Heart right ventricle (tissue), 16 donors: ENCODE results near the gene LRRC8E. TPM values are rescaled to one million over a fixed set of nuclear protein-coding genes. Genes with fewer than 3 reads are reported as not detected.

Experiments used
- ATAC-seq, 8 donors: fragments of 200-7000 bp; cut with Tn5 transposase; one replicate each; pipeline ENCODE4 v1.9.1; 2020; ENCODE audit warnings: mild to moderate bottlenecking in 8 of 8, moderate library complexity in 8 of 8, moderate number of reproducible peaks in 1 of 8
- DNase-seq, 2 donors: peaks; one replicate each; pipeline ENCODE4 v3.0.0-alpha.2; 2020
- H3K27ac ChIP-seq, 10 donors: fragments of 200-600 bp; sonication (generic) in 2 of 10; one replicate each; pipeline versions ENCODE4 v1.5.0 to v1.8.0; 2020 to 2022; ENCODE audit warnings: mild to moderate bottlenecking in 3 of 10
- H3K27me3 ChIP-seq, 7 donors: fragments of 200-600 bp; one replicate each; pipeline ENCODE4 v1.8.0; 2021 to 2022; ENCODE audit warnings: mild to moderate bottlenecking in 2 of 7
- H3K36me3 ChIP-seq, 9 donors: fragments of 200-600 bp; sonication (generic) in 1 of 9; one replicate each; pipeline versions ENCODE4 v1.5.0 to v1.8.0; 2020 to 2022; ENCODE audit warnings: mild to moderate bottlenecking in 2 of 9
- H3K4me1 ChIP-seq, 9 donors: fragments of 200-600 bp; sonication (generic) in 1 of 9; one replicate each; pipeline versions ENCODE4 v1.5.0 to v1.8.0; 2020 to 2022; ENCODE audit warnings: mild to moderate bottlenecking in 4 of 9
- H3K4me3 ChIP-seq, 10 donors: fragments of 200-600 bp; sonication (generic) in 2 of 10; one replicate each; pipeline versions ENCODE4 v1.5.0 to v1.8.0; 2020 to 2022; ENCODE audit warnings: mild to moderate bottlenecking in 7 of 10, moderate library complexity in 2 of 10
- H3K9me3 ChIP-seq, 11 donors: fragments of 200-600 bp in 10 of 11; sonication (generic) in 2 of 11; one replicate each; pipeline versions ENCODE4 v1.5.0 to v1.8.0; 2013 to 2022; ENCODE audit warnings: mild to moderate bottlenecking in 2 of 11, control low read depth in 1 of 11, moderate library complexity in 1 of 11
- CTCF ChIP-seq, 9 donors: fragments of 200-600 bp; sonication (generic) in 2 of 9; IDR thresholded peaks; one replicate each; pipeline versions ENCODE4 v1.5.0 to v1.8.0; 2021 to 2022; ENCODE audit warnings: antibody characterized with exemption in 9 of 9, mild to moderate bottlenecking in 5 of 9, moderate library complexity in 1 of 9
- WGBS, 2 donors: extraction: QIAGEN DNeasy Blood & Tissue Kit; methylation state at CpG; one replicate each; pipeline ENCODE4 v1.1.7; 2013; ENCODE audit warnings: inconsistent platforms in 1 of 2; 5-methylcytosine and 5-hydroxymethylcytosine counted together
- intact Hi-C, 10 donors: fragments of 100-400 bp; cut with DNase I; formaldehyde crosslinking; loops; one replicate each; pipeline versions ENCODE4 v1.11.1 to v1.14.2; 2022
- polyA plus RNA-seq, 2 donors: library from polyadenylated mRNA; stranded (reverse); fragments of 200-250 nt; gene quantifications; one replicate each; pipeline ENCODE4 v1.2.3, GENCODE V29; 2013
- total RNA-seq, 10 donors: library from RNA; stranded (reverse); fragmentation: NEBNext Ultra II Directional in 3 of 10; extraction: Animal tissue kit (Norgen Biotek cat#: 25700) in 3 of 10; gene quantifications; one replicate each; pipeline versions ENCODE4 v1.2.1 to v1.2.4, GENCODE V29; 2021 to 2023
- donor health status: Arrhythmogenic right ventricular cardiomyopathy.
- donor health status: ischemic (EF 13 %, LVEDD 7.1; RV severe dilation, severe dysfunction).
- donor health status: healthy with polysubstance abuse.
- donor health status: DM: no; HTN: yes; CAD: no.
- donor health status: DM: no; HTN: no; CAD: no.
- donor health status: ischemic (EF 25% LVEDD 6.9; RV normal size, moderate dysfunction).
- donor health status: ischemic (EF 25% LVEDD 5.7; RV mildly dilated, moderate dysfunction).
- donor health status: healthy.
- donor health status: DM: yes; HTN: yes; CAD: no.
- donor health status: Ischemic cardiomyopathy.
- donor health status: ischemic (EF 35%, LVEDD 5.7; RV mildly dilated, moderate dysfunction).
- donor health status: nonischemic (EF 11% LVEDD 7.7; RV severe dilation, severe dysfunction).
- donor health status: DM: yes; HTN: yes; CAD: no.
- donor health status: PGD.
- donor health status: ischemic (EF 29% LVEDD 5.4; RV normal size, mild dysfunction).
- donor health status: nonischemic (EF 23%, LVEDD 6.1; RV moderate dilation, normal function).

The LRRC8E gene
- total and polyA plus RNA-seq, 12 donors = 0.33 to 3.3 (median 0.99) TPM

GRCh38 chr19:7932276-7932929 lies 44.1 kb downstream of the LRRC8E start:
- peaks cover 4 to 29% (median 19%) of the 10 kb centered on the region in 9 donors for H3K4me1 ChIP-seq
- H3K9me3 ChIP-seq = no peaks in the 10 kb centered on the region
- no peak overlapping the region for H3K4me3 ChIP-seq
- no peak for DNase-seq
- H3K27me3 ChIP-seq = no peaks in the 10 kb centered on the region
- no peak for ATAC-seq
- H3K27ac ChIP-seq = no peak overlapping the region
- intact Hi-C loops = no loop called here
- WGBS, 2 donors = 92 to 93% methylated on average over 32 of the region's 32 CpGs
- TF ChIP-seq CTCF (IDR thresholded peaks at IDR 0.05) = no peak
- peaks cover 20 to 79% (median 66%) of the 10 kb centered on the region in 9 donors for H3K36me3 ChIP-seq

- Histone ChIP-seq H3K4me1 (peaks cover 4 to 24% (median 16%) of the 10 kb centered on the region in 9 donors), H3K9me3 (no peaks in the 10 kb centered on the region)
Measured at GRCh38 chr19:7932930-7933300, 44.6 kb downstream of the LRRC8E start.

GRCh38 chr19:7933411-7933810 lies 45.1 kb downstream of the LRRC8E start:
- TF ChIP-seq CTCF (IDR thresholded peaks at IDR 0.05) = peak in 2 of 9 donors; percentile 21 to 27
- H3K36me3 ChIP-seq = peaks cover 24 to 89% (median 74%) of the 10 kb centered on the region in 9 donors
- no peaks in the 10 kb centered on the region for H3K27me3 ChIP-seq
- peaks cover 0 to 19% (median 11%) of the 10 kb centered on the region in 9 donors for H3K4me1 ChIP-seq
- H3K27ac ChIP-seq = no peak overlapping the region
- intact Hi-C loops = no loop called here
- no peak overlapping the region for H3K4me3 ChIP-seq
- ATAC-seq = no peak
- no peaks in the 10 kb centered on the region for H3K9me3 ChIP-seq
- no peak for DNase-seq
- WGBS, 2 donors = 89 to 92% methylated on average over 14 of the region's 14 CpGs

More at GRCh38 chr19:7932930-7933300, 44.6 kb downstream of the LRRC8E start:
- DNase-seq (no peak), ATAC-seq (no peak)
- 91 to 96% methylated on average over 10 of the region's 10 CpGs for WGBS, 2 donors
- H3K27me3 ChIP-seq = no peaks in the 10 kb centered on the region
- TF ChIP-seq CTCF (IDR thresholded peaks at IDR 0.05) = no peak
- intact Hi-C loops = no loop called here
- H3K4me3 ChIP-seq = no peak overlapping the region
- H3K27ac ChIP-seq = no peak overlapping the region
- H3K36me3 ChIP-seq = peaks cover 24 to 84% (median 71%) of the 10 kb centered on the region in 9 donors

- DNase-seq (no peak), ATAC-seq (no peak)
- Histone ChIP-seq H3K4me1 (peaks cover 0 to 12% (median 5%) of the 10 kb centered on the region in 9 donors), H3K9me3 (no peaks in the 10 kb centered on the region), H3K27me3 (no peaks in the 10 kb centered on the region), H3K36me3 (peaks cover 24 to 95% (median 74%) of the 10 kb centered on the region in 9 donors), H3K27ac (no peak overlapping the region), H3K4me3 (no peak overlapping the region)
- 87 to 90% methylated on average over 54 to 55 of the region's 55 CpGs for WGBS, 2 donors
- intact Hi-C loops = no loop called here
- no peak for TF ChIP-seq CTCF (IDR thresholded peaks at IDR 0.05)
Measured at GRCh38 chr19:7933828-7934725, 45.8 kb downstream of the LRRC8E start.
